Mesenchymal stem cell (in vitro differentiated cells and primary cell): Measurements from ENCODE around the gene THBS1.
A peak's percentile ranks its signal among the peaks of the same experiment; 100 is the strongest.

Experiments used
- DNase-seq: peaks from one replicate; pipeline ENCODE4 v3.0.0-alpha.2; 2013
- H2AFZ ChIP-seq: one replicate; pipeline ENCODE4 v1.6.1; 2013; ENCODE audit warnings: low read depth, mild to moderate bottlenecking, control low read depth, inconsistent platforms, low read length, moderate library complexity
- H2AK5ac ChIP-seq: 2 replicates; pipeline ENCODE4 v1.6.1; 2013; ENCODE audit warnings: low read length, moderate library complexity, mild to moderate bottlenecking, inconsistent platforms; ENCODE audit not compliant: severe bottlenecking
- H2BK120ac ChIP-seq: one replicate; pipeline ENCODE4 v1.6.1; 2013; ENCODE audit warnings: low read depth, mild to moderate bottlenecking, inconsistent platforms, low read length, moderate library complexity
- H2BK12ac ChIP-seq, 2 experiments: one replicate each; pipeline ENCODE4 v1.6.1; 2013; ENCODE audit warnings: inconsistent platforms in 2 of 2, low read length in 2 of 2, mild to moderate bottlenecking in 2 of 2, moderate library complexity in 2 of 2, control low read depth in 1 of 2
- H2BK15ac ChIP-seq: one replicate; pipeline ENCODE4 v1.6.1; 2013; ENCODE audit warnings: mild to moderate bottlenecking, low read depth, inconsistent platforms; ENCODE audit not compliant: poor library complexity, severe bottlenecking
- H2BK5ac ChIP-seq: 2 replicates; pipeline ENCODE4 v1.6.1; 2013; ENCODE audit warnings: low read depth, mild to moderate bottlenecking, low read length, control low read depth, inconsistent platforms; ENCODE audit not compliant: poor library complexity, severe bottlenecking
- H3K14ac ChIP-seq, 2 experiments: one replicate each; pipeline ENCODE4 v1.6.1; 2013; ENCODE audit warnings: inconsistent platforms in 2 of 2, low read length in 2 of 2, control low read depth in 1 of 2, mild to moderate bottlenecking in 1 of 2, moderate library complexity in 1 of 2
- H3K18ac ChIP-seq, 2 experiments: one replicate each; pipeline ENCODE4 v1.6.1; 2013; ENCODE audit warnings: inconsistent platforms in 2 of 2, low read length in 2 of 2, control low read depth in 1 of 2, low read depth in 1 of 2, mild to moderate bottlenecking in 1 of 2
- H3K23ac ChIP-seq, 2 experiments: one replicate each; pipeline ENCODE4 v1.6.1; 2013; ENCODE audit warnings: inconsistent platforms in 2 of 2, low read length in 2 of 2, mild to moderate bottlenecking in 2 of 2, moderate library complexity in 2 of 2, control low read depth in 1 of 2
- H3K27ac ChIP-seq: 2 replicates; pipeline ENCODE4 v1.5.1; 2013; ENCODE audit warnings: mild to moderate bottlenecking, moderate library complexity, low read length, control low read depth, inconsistent platforms; ENCODE audit not compliant: poor library complexity, severe bottlenecking
- H3K27me3 ChIP-seq, 2 experiments: 2 replicates each; pipeline versions ENCODE4 v1.6.1 to v1.7.0; 2013; ENCODE audit warnings: low read length in 2 of 2, mild to moderate bottlenecking in 2 of 2, moderate library complexity in 2 of 2, control low read depth in 1 of 2, inconsistent platforms in 1 of 2; ENCODE audit not compliant: control insufficient read depth in 1 of 2, insufficient read depth in 1 of 2
- H3K36me3 ChIP-seq, 2 experiments: 2 replicates each; pipeline versions ENCODE4 v1.6.1 to v1.7.0; 2013; ENCODE audit warnings: low read length in 2 of 2, control low read depth in 1 of 2, inconsistent platforms in 1 of 2, low read depth in 1 of 2, mild to moderate bottlenecking in 1 of 2; ENCODE audit not compliant: insufficient read depth in 2 of 2, control insufficient read depth in 1 of 2
- H3K4ac ChIP-seq, 2 experiments: one replicate each; pipeline ENCODE4 v1.6.1; 2013; ENCODE audit warnings: inconsistent platforms in 2 of 2, low read length in 2 of 2, mild to moderate bottlenecking in 2 of 2, moderate library complexity in 2 of 2, control low read depth in 1 of 2, low read depth in 1 of 2
- H3K4me1 ChIP-seq: 2 replicates; pipeline ENCODE4 v1.6.1; 2013; ENCODE audit warnings: low read depth, low read length, control low read depth; ENCODE audit not compliant: control insufficient read depth, insufficient read depth
- H3K4me2 ChIP-seq: 2 replicates; pipeline ENCODE4 v1.6.1; 2013; ENCODE audit warnings: low read length, mild to moderate bottlenecking, inconsistent platforms; ENCODE audit not compliant: poor library complexity, severe bottlenecking
- H3K4me3 ChIP-seq, 2 experiments: 2 replicates each; pipeline versions ENCODE4 v1.5.1 to v1.7.0; 2013; ENCODE audit warnings: low read length in 2 of 2, mild to moderate bottlenecking in 2 of 2, control low read depth in 1 of 2, low read depth in 1 of 2; ENCODE audit not compliant: insufficient read depth in 1 of 2
- H3K79me1 ChIP-seq: replicated peaks from 2 replicates; pipeline ENCODE4 v1.6.1; 2013; ENCODE audit warnings: mild to moderate bottlenecking, control low read depth, low read length, inconsistent platforms; ENCODE audit not compliant: poor library complexity, severe bottlenecking
- H3K9ac ChIP-seq: 2 replicates; pipeline ENCODE4 v1.7.0; 2013; ENCODE audit warnings: mild to moderate bottlenecking, low read length, moderate library complexity
- H3K9me3 ChIP-seq: 2 replicates; pipeline ENCODE4 v1.7.0; 2013; ENCODE audit warnings: mild to moderate bottlenecking, low read length; ENCODE audit not compliant: control insufficient read depth
- H4K8ac ChIP-seq: one replicate; pipeline ENCODE4 v1.6.1; 2013; ENCODE audit warnings: inconsistent platforms, mild to moderate bottlenecking, low read length, moderate library complexity
- H4K91ac ChIP-seq: one replicate; pipeline ENCODE4 v1.6.1; 2013; ENCODE audit warnings: mild to moderate bottlenecking, low read length, inconsistent platforms
- WGBS: methylation state at CpG from one replicate; pipeline ENCODE4 v1.1.7; 2013; ENCODE audit warnings: mixed read lengths; 5-methylcytosine and 5-hydroxymethylcytosine counted together

Gene THBS1

GRCh38 chr15:39586387-39587095 is 5.7 kb downstream of the THBS1 start:
- no peaks in the 10 kb centered on the region for H3K27me3 ChIP-seq
- peak overlapping the region in 1 of 2 experiments; percentile 88 for H3K4me3 ChIP-seq
- no peak overlapping the region for H4K91ac ChIP-seq
- peaks cover 25% of the 10 kb centered on the region for H3K4me1 ChIP-seq
- WGBS, result 57% methylated on average over 10 of the region's 10 CpGs
- no peak overlapping the region for H2BK15ac ChIP-seq
- peak overlapping the region; percentile 61 for H3K9ac ChIP-seq
- H3K4ac ChIP-seq, result no peak overlapping the region
- no peak overlapping the region for H2BK5ac ChIP-seq
- H2BK120ac ChIP-seq, result no peak overlapping the region
- H3K27ac ChIP-seq, result peak overlapping the region; percentile 9
- no peak overlapping the region for H3K14ac ChIP-seq
- no peak overlapping the region for H2AK5ac ChIP-seq
- DNase-seq, result peak; percentile 60
- no peaks in the 10 kb centered on the region for H3K79me1 ChIP-seq
- H3K23ac ChIP-seq, result no peak overlapping the region
- peaks cover 59 to 93% of the 10 kb centered on the region in 2 experiments for H3K36me3 ChIP-seq
- H3K18ac ChIP-seq, result no peak overlapping the region
- H2BK12ac ChIP-seq, result no peak overlapping the region
- H4K8ac ChIP-seq, result peak overlapping the region; percentile 45
- H3K9me3 ChIP-seq, result no peaks in the 10 kb centered on the region
- no peak overlapping the region for H2AFZ ChIP-seq
- H3K4me2 ChIP-seq, result peak overlapping the region; percentile 6

- peak overlapping the region; percentile 8 for H3K27ac ChIP-seq
- H3K4me1 ChIP-seq, result peaks cover 25% of the 10 kb centered on the region
- H2AK5ac ChIP-seq, result no peak overlapping the region
- H3K36me3 ChIP-seq, result peaks cover 53 to 99% of the 10 kb centered on the region in 2 experiments
- H4K8ac ChIP-seq, result no peak overlapping the region
- no peak overlapping the region for H2AFZ ChIP-seq
- H3K4ac ChIP-seq, result no peak overlapping the region
- H3K18ac ChIP-seq, result no peak overlapping the region
- H3K4me3 ChIP-seq, result peak overlapping the region in 1 of 2 experiments; percentile 88
- H3K79me1 ChIP-seq, result no peaks in the 10 kb centered on the region
- no peak overlapping the region for H3K23ac ChIP-seq
- H3K4me2 ChIP-seq, result no peak overlapping the region
- no peak overlapping the region for H2BK120ac ChIP-seq
- H2BK12ac ChIP-seq, result no peak overlapping the region
- no peak overlapping the region for H2BK15ac ChIP-seq
- H3K9me3 ChIP-seq, result no peaks in the 10 kb centered on the region
- H3K14ac ChIP-seq, result no peak overlapping the region
- no peak overlapping the region for H4K91ac ChIP-seq
- H3K27me3 ChIP-seq, result no peaks in the 10 kb centered on the region
- no peak overlapping the region for H2BK5ac ChIP-seq
- 89% methylated on average over 16 of the region's 17 CpGs for WGBS
- peak overlapping the region; percentile 61 for H3K9ac ChIP-seq
- DNase-seq, result peak; percentile 33
Observed at GRCh38 chr15:39587096-39587721, 6.3 kb downstream of the THBS1 start.

- Histone ChIP-seq H2BK5ac (no peak overlapping the region), H3K36me3 (peaks cover 52 to 99% of the 10 kb centered on the region in 2 experiments), H3K27ac (peak overlapping the region; percentile 11), H3K4me1 (peaks cover 29% of the 10 kb centered on the region), H3K4me2 (peak overlapping the region; percentile 26), H2AFZ (no peak overlapping the region), H2BK12ac (no peak overlapping the region), H2AK5ac (no peak overlapping the region), H4K8ac (no peak overlapping the region), H3K4me3 (no peak overlapping the region), H4K91ac (no peak overlapping the region), H3K4ac (no peak overlapping the region), H3K79me1 (peaks cover 2% of the 10 kb centered on the region), H2BK120ac (no peak overlapping the region), H3K9me3 (no peaks in the 10 kb centered on the region), H3K18ac (no peak overlapping the region), H3K27me3 (no peaks in the 10 kb centered on the region), H2BK15ac (no peak overlapping the region), H3K14ac (no peak overlapping the region), H3K9ac (peak overlapping the region; percentile 8), H3K23ac (no peak overlapping the region)
- 81% methylated on average over 13 of the region's 13 CpGs for WGBS
- DNase-seq, result peak; percentile 37
Observed at GRCh38 chr15:39587731-39588530, 7.1 kb downstream of the THBS1 start.
